A172 (cell line): ENCODE results near the gene TBC1D28. TPM values are rescaled to one million over a fixed set of nuclear protein-coding genes. Genes with fewer than 3 reads are reported as not detected.
"Not testable (repeated sequence)": the region's sequence is repeated elsewhere in the genome, so short reads cannot be mapped to it uniquely, and the experiment has no call there.

Source experiments
- DNase-seq: peaks from one replicate; pipeline ENCODE4 v3.0.0-alpha.2; 2015; ENCODE audit warnings: low spot score
- total RNA-seq: library from RNA; depleted of rRNA; stranded (reverse); fragments of >200 nt; shearing (Covaris generic); gene quantifications from 2 replicates; pipeline ENCODE4 v1.2.3, GENCODE V29; 2014; rRNA removed

Gene TBC1D28
- 0.12 TPM in 1 of 2 replicates, not detected in the other for total RNA-seq

GRCh38 chr17:18644291-18644690, at the start of gene TBC1D28:
Gene TBC1D28 (minus strand): TSS chr17:18644391. CDS start chr17:18641352, 3,039 bp downstream.
- DNase-seq, result not testable (repeated sequence)

- not testable (repeated sequence) for DNase-seq
Measured at GRCh38 chr17:18682668-18683067, 38.5 kb upstream of the TBC1D28 start.

DNA sequence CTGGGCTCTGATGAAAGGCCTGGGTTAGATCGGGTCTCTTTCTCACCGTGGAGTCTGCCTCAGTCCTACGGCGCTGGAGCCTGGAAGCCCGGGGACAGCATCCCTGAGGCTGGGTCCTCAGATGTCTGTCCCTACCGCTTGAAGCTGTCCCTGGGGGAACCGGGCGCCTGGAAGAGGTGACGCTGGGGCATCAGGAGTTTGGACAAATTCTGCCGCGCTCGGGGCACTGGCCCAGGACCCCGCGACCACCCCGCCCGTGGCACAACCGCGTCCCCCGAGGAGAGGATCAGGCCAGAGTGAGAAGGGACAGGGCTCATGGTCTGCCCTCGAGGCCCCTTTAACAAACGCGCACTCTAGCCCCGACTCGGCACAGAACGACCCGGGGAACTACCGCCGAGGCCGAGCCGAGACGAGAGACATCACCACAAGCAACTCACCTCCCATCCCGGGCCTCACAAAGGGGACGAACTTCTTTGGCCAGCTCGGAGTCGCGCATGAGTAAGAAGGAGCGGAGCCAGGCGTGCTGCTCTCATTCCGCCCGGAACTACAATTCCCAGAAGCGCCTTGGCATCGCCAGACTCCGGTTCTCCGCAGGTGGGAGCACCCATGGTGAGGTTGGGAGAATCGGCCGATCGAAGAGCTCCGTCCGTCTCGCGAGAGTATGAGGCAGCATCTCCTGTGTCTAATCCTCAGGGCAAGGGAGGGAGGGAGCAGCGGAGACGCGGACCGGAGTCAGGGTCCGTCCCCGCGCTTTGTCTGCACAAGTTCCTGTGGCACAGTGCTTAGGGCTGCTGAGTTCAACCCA, 37.8 kb upstream of the TBC1D28 start, which contains the start of gene FOXO3B:
FOXO3B (minus strand) TSS at position 548 of the 805 bp plus-strand sequence. CDS start 663 bp downstream, outside the sequence.
- peak; percentile 90 for DNase-seq

DNA sequence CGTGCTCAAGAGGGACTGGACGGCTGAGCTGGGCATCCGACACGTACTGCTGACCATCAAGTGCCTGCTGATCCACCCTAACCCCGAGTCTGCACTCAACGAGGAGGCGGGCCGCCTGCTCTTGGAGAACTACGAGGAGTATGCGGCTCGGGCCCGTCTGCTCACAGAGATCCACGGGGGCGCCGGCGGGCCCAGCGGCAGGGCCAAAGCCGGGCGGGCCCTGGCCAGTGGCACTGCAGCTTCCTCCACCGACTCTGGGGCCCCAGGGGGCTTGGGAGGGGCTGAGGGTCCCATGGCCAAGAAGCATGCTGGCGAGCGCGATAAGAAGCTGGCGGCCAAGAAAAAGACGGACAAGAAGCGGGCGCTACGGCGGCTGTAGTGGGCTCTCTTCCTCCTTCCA, 33.2 kb upstream of the TBC1D28 start:
- DNase-seq, result not testable (repeated sequence)

DNA sequence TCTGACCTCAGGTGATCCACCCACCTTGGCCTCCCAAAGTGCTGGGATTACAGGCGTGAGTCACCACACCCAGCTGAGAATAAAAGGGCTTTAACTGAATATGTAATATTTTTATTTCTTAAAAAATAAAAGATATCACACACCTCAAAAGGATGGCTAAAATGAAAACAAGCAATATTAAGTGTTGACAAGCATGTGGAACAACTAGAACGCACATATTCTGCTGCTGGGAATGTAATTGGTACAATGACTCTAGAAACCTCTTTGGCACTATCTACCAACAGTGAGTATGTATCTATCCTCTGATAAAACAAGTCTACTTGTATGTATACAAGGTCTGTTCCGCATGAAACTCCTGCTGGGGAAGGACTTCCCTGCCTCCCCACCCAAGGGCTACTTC, 32.7 kb upstream of the TBC1D28 start:
- DNase-seq, result not testable (repeated sequence)

DNA sequence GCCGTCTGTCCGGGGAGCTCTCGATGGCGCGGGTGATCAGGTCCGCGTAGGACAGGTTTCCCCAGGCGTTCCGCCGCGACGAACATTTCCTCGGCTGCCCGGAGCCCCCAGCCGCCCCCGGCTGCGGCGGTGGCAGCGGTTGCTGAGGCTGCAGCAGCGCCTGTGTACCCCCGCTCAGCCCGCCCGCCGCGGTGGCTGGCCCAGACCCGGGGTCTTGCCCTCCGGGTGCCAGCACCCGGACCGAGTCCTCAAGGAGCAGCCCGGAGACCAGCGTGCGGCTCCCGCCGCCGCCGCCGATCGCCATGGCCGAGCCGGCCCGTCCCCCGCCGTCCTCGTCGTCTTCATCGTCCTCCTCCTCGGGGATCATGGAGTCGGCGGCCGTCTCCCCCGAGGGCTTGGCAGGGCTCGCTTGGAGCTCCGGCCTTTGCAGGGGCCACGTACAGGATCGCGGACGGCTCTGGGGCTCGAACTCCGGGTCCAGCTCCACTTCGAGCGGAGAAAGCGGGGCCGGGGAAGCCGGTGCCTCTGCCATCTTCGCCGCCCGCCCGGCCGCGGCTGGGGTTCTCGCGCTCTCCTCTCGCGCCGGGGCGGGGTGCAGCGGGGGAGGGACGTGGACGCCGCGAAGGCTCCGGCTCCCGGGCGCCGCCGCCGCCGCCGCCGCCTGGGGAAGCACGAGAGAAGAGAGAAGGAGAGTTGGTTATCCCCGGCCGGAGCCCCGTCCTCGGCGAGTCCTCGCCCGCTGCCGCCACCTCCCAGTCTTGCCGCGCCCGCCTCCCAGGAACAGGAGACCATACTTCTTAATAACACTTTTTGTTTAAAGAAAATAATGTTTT, 28.4 kb upstream of the TBC1D28 start:
- DNase-seq, result not testable (repeated sequence)

GRCh38 chr17:18668625-18669024, 24.4 kb upstream of the TBC1D28 start:
- DNase-seq, result not testable (repeated sequence)

DNA sequence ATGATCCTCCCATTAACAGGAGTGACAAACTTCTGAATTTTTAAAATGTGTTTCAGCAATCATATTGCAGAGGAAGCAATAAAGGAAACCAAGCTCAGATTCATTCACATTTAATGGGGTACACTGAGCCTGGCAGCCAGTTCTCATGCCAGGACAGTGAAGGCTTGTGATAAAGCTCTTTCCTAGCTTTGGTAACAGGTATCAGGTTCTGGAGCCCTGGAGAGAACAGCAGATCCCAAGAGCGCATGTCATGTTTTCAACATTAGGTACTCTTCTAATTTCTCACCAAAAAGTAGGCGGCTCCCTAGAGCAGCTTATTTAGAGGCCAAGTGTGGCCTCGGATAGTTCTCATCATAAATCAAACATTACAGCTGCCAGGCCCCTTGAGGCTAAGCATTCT, 23.3 kb upstream of the TBC1D28 start:
- not testable (repeated sequence) for DNase-seq

DNA sequence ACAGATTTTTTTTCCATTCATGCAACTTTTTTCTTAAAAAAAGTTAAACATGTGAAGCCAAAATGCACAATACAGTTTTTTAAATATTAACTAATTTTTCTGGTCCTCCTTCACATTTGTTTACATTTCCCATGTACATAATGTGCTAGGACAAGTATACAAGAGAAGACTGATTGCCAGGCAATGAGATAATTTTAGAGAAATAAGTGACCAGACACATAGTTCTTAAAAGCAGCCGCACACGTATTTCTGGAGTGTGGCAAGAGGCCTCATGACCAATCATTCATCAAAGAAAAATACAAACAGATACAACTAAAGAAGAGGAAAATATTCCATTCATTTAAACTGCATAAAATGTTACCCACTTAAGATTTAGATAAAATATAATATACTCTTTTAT, 22.1 kb upstream of the TBC1D28 start:
- not testable (repeated sequence) for DNase-seq

DNA sequence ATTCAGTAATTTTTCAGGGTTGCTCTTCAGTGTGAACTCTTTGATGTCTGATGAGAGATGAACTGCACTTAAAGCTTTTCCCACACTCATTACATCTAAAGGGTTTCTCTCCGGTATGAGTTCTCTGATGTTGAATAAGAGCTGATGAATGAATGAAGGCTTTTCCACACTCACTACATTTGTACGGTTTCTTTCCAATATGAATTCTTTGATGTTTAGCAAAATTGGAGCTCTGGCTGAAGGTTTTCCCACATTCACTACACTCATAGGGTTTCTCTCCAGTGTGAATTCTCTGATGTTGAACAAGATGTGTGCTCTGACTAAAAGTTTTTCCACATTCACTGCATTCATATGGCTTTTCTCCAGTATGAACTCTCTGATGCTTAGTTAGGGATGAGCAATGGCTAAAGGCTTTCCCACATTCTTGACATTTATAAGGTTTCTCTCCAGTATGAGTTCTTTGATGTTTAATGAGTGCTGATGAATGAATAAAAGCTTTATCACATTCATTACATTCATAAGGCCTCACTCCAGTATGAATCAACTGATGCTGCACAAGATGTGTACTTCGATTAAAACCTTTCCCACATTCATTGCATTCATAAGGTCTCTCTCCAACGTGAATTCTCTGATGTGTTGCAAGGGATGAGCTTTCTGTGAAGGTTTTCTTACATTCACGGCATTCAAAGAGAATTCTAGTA, 17.9 kb upstream of the TBC1D28 start:
- DNase-seq, result not testable (repeated sequence)

GRCh38 chr17:18650094-18650493, 5.9 kb upstream of the TBC1D28 start:
- DNase-seq, result not testable (repeated sequence)

GRCh38 chr17:18643124-18643523, 1.1 kb downstream of the TBC1D28 start:
- DNase-seq, result not testable (repeated sequence)

DNA sequence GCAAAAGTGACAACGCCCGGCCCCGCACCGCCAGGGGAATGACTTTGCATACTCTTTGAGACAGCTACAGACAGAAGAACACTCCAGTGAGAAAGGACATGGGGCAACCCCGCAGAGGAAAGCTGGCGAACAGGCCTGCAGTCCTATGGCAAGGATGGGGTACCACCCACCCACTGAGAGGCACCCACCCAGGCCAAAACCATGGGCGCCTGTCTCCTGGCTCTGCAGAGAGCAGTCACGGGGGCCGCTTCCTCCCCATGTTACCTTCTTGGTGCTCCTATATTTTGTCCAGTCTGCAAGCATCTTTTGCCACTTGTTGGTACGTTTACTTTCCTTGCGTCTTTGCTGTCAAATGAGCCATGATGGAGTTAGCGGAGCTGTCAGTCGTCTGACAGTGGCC, 5.8 kb downstream of the TBC1D28 start:
- DNase-seq, result not testable (repeated sequence)

- DNase-seq, result not testable (repeated sequence)
Measured at GRCh38 chr17:18636237-18636636, 8.0 kb downstream of the TBC1D28 start.

- DNase-seq, result not testable (repeated sequence)
Measured at GRCh38 chr17:18635773-18636172, 8.4 kb downstream of the TBC1D28 start.

- DNase-seq, result not testable (repeated sequence)
Measured at GRCh38 chr17:18634550-18635263, 9.5 kb downstream of the TBC1D28 start.

DNA sequence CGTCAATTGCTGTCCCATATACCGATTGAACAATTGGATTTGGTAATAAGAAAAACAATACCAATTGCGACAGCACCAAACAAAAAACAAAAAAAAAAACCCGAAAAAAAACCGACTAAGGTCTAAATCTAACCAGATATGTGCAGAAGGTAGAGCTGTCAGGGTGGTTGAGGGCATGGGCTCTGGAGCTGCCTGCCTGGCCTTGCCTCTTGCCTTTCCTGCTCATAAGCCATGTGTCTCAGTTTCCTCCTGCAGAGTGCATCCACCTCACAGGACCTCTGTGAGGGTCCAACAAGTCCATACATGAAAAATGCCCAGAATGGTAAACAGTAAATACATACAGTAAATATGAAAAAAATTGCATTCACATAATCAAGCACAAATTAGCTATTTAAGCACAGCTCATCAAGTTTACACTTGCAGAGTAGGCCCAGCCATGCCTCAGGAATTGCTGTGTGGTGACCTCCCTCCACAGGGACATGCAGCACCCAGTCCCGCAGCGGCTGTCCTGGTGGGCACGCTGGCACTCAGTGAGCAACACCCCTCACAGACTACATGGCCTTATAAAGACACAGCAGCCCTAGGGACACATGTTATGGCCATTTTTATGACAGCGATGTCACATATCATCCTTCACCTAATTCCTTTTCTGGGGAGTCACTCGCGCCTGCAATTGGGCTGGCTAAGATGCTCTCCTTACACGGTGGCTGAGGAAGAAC, 17.9 kb downstream of the TBC1D28 start:
- DNase-seq, result no peak

GRCh38 chr17:18625509-18626104, 18.6 kb downstream of the TBC1D28 start:
- peak; percentile 57 for DNase-seq

DNA sequence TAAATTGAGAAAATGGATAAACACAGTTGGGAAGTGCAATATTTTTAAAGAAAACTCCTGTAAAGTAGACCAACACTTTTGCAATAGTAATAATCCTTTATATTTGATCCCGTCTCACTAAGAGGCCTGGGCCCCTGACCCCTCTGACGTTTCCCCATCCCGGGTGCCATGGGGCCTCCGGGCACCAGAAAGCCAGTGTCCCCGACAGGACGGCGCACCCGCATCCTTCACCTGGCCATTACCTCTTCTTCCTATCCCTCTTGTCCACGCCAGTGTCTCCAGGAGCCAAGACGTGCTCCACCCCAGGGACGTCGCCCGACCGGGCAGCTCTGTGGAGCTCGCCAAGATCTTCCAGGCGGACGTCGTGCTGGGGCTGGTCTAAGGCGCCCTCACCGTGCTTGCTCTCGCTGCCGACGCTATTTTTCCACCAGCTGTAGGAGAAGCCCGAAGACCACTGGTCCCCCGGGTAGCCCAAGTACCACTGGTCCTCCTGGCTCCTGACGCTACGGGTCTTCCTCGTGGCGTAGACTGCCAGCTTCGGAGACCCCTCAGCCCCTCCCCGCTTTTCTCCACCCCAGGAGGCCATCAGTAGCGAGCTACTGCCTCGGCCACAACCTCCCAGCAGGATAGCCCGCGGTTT, 19.2 kb downstream of the TBC1D28 start:
- DNase-seq, result not testable (repeated sequence)
